GM19372 (cell line): ENCODE results near the gene USP48.
"Not testable (repeated sequence)": the region's sequence is repeated elsewhere in the genome, so short reads cannot be mapped to it uniquely, and the experiment has no call there.

ENCODE experiments used
- ATAC-seq: cut with Tn5 transposase; IDR thresholded peaks from one replicate; pipeline ENCODE4 v1.9.1; 2021; ENCODE audit warnings: mild to moderate bottlenecking, low read depth, moderate library complexity; ENCODE audit not compliant: unreplicated experiment

Gene USP48

GRCh38 chr1:21641076-21641475 is 141.9 kb downstream of the USP48 start:
- ATAC-seq = no peak

- no peak for ATAC-seq
Observed at GRCh38 chr1:21640653-21641052, 142.3 kb downstream of the USP48 start.

GRCh38 chr1:21639594-21640041 is 143.3 kb downstream of the USP48 start:
- ATAC-seq = no peak

- ATAC-seq = no peak
Observed at GRCh38 chr1:21638531-21639341, 144.2 kb downstream of the USP48 start.

GRCh38 chr1:21637514-21637913 is 145.4 kb downstream of the USP48 start:
- ATAC-seq = no peak

- no peak for ATAC-seq
Observed at GRCh38 chr1:21636029-21636428, 146.9 kb downstream of the USP48 start.

- ATAC-seq = no peak
Observed at GRCh38 chr1:21634806-21635535, 148.0 kb downstream of the USP48 start.

- ATAC-seq = no peak
Observed at GRCh38 chr1:21633992-21634805, 148.8 kb downstream of the USP48 start.

GRCh38 chr1:21633141-21633755 is 149.7 kb downstream of the USP48 start:
- no peak for ATAC-seq

- ATAC-seq = no peak
Observed at GRCh38 chr1:21631944-21632887, 150.7 kb downstream of the USP48 start.

- ATAC-seq = not testable (repeated sequence)
Observed at GRCh38 chr1:21631590-21631943, 151.4 kb downstream of the USP48 start.

GRCh38 chr1:21630571-21631343 is 152.2 kb downstream of the USP48 start:
- no peak for ATAC-seq

- no peak for ATAC-seq
Observed at GRCh38 chr1:21629971-21630370, 153.0 kb downstream of the USP48 start.

GRCh38 chr1:21628798-21629393 is 154.1 kb downstream of the USP48 start:
- ATAC-seq = no peak
